ENCODE results near the gene BBS9.

Gene BBS9

DNA sequence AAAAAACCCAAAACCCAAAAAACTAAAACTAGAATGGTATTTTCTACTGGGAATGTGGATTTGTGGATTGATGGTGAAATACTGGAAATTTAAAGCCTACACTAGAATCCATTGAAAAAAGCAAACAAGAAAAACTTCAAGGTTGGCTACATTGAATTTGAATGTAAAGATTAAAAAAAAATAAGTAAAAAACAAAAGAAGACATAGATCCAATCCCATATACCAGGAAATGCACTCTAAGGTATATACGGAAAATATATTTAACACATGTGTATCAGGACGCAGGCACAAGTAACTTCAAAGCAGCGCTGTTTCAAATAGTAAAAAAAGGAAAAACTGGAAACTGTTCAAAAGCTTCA, 754 bp upstream of the BBS9 start:
- no peak for DNase-seq

DNA sequence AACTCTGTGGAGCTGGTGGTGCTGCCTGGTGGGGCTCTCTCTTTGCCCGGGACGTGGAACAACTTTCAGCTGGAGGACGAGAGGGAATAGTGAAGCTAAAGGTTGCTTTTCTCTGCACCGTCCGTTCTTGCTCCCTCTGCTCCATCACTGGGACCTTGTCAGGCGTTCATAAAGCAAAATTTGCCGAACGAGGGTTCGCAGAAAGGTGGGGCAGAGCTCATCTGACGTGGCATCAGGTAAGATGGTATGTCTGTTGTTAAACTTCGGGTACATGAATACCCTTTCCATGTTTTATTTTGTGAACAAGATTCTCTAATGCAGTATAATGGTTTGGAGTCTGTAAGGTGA, 416 bp downstream of the BBS9 start:
- no peak for DNase-seq

DNA sequence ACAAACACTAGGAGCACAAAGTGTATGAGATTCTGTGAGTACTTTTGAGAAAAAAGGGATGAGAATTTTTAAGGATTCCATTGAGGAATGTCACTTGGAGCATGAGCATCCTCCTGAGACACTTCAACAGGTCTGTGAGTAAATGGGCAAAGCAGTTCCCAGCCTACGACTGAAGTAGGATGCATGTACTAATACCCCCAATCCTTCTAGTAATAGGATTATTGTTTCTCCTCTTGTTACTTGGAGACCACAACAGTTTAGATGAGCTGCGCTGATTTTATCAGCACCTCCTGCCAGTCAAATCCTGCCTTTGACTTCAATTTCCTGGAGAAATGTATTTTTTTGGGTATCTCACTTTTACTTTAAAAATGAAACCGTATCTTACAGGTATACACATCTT, 820 bp downstream of the BBS9 start:
- DNase-seq: no peak

DNA sequence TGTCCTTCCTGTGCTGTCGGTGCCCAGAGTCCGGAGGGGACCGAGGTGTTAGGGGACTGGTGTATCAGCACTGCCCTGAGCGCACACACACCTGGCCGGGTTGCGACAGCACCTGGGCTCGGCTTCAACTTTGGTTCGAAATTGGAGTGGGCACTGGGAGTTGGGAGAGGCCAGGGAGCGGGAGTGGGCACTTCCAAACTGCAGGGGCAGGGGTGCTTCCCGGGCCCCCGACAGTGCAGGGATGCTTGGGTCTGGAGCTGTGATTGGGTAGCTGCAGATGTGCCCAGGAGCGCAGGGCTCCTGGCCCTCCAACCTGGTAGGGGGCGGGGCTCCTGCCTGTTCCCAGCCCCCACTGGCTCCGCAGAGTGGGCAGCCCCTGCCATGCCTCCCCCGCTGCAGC, 7.7 kb downstream of the BBS9 start:
- no peak for DNase-seq

- DNase-seq: no peak
These were observed 13.2 kb downstream of the BBS9 start for GRCh38 chr7:33142585-33142984.

GRCh38 chr7:33143996-33144718, 14.8 kb downstream of the BBS9 start:
- no peak for DNase-seq

DNA sequence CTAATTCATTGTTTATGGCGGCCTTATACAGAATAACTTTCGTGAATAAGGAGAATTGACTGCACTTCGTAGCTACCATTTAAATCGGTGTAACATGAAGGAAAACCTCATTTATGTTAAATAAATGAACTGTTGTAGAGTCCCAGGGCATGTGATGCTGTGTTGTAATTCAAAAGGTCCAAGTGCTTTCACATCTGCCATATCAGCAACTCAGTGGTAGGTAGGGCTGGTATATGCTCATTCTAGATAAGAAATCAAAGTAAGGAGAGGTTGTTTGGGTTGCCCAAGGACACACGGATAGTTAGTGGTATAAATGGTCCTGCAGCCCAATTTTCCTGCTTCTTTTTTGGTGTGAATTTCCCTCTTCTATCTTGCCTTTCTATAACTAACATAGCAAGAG, 15.8 kb downstream of the BBS9 start:
- DNase-seq: no peak

GRCh38 chr7:33152087-33152486, 22.7 kb downstream of the BBS9 start:
- DNase-seq: no peak

DNA sequence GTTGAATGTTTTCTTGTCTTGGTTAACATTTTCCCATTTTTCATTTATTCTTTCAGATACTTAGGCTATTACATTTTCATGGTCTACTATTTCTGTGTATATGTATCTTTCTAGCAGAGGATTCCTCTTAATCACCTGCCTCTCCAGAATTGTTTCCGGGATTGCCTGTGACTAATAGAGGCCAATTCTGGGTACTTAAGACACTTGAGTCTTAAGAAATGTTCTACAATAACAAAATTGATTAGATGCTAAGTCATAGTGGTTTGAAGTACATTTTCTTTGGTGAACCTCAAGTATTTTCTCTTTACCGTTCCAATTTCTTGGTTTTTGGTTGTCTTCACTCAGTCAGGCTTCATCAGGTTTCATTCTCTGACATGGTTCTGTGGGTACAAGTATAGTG, 26.4 kb downstream of the BBS9 start:
- DNase-seq: no peak

DNA sequence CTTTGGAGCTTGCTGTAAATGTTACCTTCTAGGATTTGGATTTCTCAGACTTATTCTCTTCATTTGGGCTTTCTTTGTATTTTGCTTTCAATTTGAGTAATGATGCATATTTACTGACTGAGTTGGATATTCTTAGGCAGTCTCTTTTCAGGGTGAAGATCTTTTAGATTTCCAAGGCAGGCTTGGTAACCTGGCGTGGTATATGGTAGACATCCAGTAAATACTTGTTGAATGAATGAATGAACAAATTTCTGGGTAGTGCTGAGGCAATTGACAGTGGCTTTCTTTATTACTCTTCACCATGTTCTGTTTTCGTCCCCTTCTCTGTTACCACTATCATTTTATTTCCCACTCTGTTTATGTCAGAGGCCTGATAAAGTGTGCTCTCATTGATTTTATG, 27.1 kb downstream of the BBS9 start:
- DNase-seq: no peak

- no peak for DNase-seq
These were observed 27.9 kb downstream of the BBS9 start for GRCh38 chr7:33157311-33157710.

DNA sequence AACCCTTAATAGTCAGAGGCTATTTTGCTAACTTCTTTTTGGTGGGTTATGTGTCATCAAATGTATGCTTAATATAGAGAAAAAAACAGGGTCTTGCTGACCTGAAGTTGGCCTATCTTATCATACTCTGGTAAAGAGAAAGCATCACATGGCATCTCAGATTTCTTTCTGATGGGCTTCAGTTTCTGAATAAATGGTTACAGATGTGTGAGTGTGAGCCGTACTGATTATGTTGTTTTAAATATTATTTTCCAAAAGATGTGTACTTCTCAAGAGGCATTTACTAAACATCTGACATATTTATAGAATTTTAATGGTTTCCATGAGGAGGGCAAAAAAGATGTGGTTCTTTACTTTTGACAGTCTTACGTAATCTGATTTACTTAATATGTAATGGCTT, 28.4 kb downstream of the BBS9 start:
- DNase-seq: no peak

- DNase-seq: no peak
These were observed 48.5 kb downstream of the BBS9 start for GRCh38 chr7:33177876-33178275.

GRCh38 chr7:33179519-33179918, 50.2 kb downstream of the BBS9 start:
- DNase-seq: no peak

DNA sequence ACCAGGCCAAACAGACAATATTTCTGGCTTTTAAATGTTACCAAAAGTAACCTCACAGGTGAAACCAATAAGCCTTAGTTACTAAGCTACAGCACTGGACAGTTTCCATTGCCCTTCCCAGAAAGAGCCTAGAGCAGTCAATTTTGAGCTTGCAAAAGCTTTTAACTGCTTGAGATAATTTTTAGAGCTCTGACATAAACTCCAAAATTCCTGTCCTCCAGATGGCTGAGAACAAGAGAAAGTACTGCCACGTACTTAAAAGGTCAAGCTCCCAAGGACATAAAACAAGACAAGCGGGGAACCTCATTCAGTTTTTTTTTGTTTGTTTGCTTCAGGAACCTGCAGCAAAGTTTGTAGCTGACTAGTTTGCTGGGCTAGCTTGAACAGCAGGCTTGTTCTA, 54.1 kb downstream of the BBS9 start:
- DNase-seq: no peak

- DNase-seq: no peak
These were observed 55.5 kb downstream of the BBS9 start for GRCh38 chr7:33184828-33185227.

DNA sequence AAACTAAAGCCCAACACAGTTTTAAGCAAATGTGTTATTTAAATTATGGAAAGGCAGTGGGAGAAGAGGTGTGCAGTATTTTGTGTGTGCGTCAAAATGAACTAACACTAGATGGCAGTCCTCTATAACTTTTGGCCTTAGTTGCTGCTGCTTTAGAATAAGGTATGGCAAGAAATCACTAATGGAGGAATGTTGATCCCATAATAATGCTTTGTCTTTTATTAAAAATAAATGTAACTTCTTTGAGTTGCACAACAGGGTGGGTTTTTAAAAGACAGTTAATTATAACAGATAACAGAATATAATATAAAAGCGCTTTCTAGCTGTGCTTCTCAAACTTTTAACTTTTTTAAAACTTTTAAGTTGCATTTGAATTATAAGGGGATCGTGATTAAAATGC, 56.4 kb downstream of the BBS9 start:
- no peak for DNase-seq

DNA sequence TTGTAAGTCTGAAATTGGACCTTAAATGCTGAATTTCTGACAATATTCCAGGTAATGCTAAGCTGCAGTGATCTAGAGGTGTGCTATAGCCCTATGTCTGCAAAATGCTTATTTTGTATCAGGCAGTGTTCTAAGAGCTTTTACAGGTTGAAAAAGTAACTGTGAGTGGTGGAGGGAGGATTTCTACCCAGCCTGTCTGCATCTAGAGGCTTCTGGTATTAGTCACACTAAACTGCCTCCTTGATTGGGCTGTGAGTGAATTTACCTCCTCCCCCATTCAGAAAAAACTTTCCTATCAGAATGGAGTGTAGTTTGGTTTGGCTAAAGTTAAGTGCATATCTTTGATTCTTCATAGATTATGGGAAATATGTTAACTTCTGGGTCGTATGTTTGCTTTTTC, 56.8 kb downstream of the BBS9 start:
- no peak for DNase-seq

- DNase-seq: no peak
These were observed 61.4 kb downstream of the BBS9 start for GRCh38 chr7:33190688-33191304.

DNA sequence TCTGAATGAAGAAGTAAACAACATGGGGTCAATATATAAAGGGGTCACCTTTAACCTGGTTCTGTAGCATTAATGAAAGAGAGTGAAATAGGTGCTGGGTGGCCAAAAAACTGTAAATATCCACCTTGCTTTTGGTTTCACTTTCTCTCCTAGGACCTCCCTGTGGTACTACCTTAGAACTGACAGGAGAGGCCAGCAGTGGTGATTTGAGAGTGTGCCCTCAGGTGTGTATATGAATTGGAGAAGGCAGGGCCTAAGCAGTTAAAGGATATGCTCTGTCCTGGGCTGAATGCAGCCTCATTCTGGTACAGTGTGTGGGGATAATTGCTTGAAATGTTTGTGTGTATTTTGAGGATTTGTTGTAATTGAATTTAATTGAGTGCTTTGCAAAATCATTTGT, 62.0 kb downstream of the BBS9 start:
- no peak for DNase-seq

GRCh38 chr7:33192695-33193291, 63.4 kb downstream of the BBS9 start:
- DNase-seq: no peak

- DNase-seq: no peak
These were observed 64.0 kb downstream of the BBS9 start for GRCh38 chr7:33193308-33193864.

GRCh38 chr7:33195264-33195663, 65.9 kb downstream of the BBS9 start:
- DNase-seq: no peak

GRCh38 chr7:33196221-33196620, 66.9 kb downstream of the BBS9 start:
- no peak for DNase-seq

DNA sequence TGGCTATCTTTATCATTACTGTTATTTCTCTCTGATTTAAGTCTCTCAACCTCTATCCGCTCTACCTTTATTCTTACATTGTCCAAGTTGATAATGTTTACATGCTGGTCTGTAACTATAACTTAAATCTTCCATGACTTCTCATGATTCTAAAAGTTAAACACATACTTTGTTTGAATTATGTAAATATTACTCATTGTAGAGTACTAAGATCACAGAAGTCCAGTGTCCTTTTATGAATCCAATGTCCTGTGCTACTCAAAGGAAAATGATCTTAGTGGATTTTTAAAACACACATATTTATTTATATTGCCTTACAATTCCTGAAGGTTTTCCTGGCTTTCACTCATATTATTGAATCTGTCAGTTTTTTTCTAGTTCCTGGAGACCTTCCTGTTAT, 70.9 kb downstream of the BBS9 start:
- no peak for DNase-seq

Measured in activated CD8-positive, alpha-beta memory T cell treated with anti-CD3 and anti-CD28 coated beads for 24 hours (primary cell).